Body of pancreas (tissue), 4 donors: Measurements from ENCODE around the gene TMTC2. TPM values are rescaled to one million over a fixed set of nuclear protein-coding genes. Genes with fewer than 3 reads are reported as not detected.

Experiments used
- ATAC-seq: fragments of 150-250 bp; one replicate; pipeline ENCODE4 v1.9.1; 2016
- DNase-seq, 4 donors: peaks; one replicate each; pipeline ENCODE4 v3.0.0-alpha.2; 2019
- H3K27ac ChIP-seq, 4 donors: fragments of 200-600 bp; sonication (generic); 1 replicate in 3 of 4; 2 replicates in 1 of 4; pipeline versions ENCODE4 v1.5.1 to v1.6.1; 2016 to 2019; ENCODE audit warnings: mild to moderate bottlenecking in 1 of 4, mixed read lengths in 1 of 4, moderate library complexity in 1 of 4
- H3K27me3 ChIP-seq, 2 donors: fragments of 200-600 bp; sonication (generic); one replicate each; pipeline ENCODE4 v1.6.0; 2016; ENCODE audit warnings: mild to moderate bottlenecking in 1 of 2
- H3K36me3 ChIP-seq, 2 donors: fragments of 200-600 bp; sonication (generic); replicated peaks in 1 of 2; 2 replicates each; pipeline ENCODE4 v1.5.1; 2016; ENCODE audit warnings: low read depth in 2 of 2; ENCODE audit not compliant: insufficient read depth in 1 of 2
- H3K4me1 ChIP-seq: fragments of 200-600 bp; sonication (generic); one replicate; pipeline ENCODE4 v1.6.0; 2016
- H3K4me3 ChIP-seq, 2 donors: fragments of 200-600 bp; sonication (generic); 1 replicate in 1 of 2; 2 replicates in 1 of 2; pipeline ENCODE4 v1.5.1; 2016 to 2019
- H3K9me3 ChIP-seq, 3 donors: fragments of 200-600 bp; sonication (generic); 1 replicate in 2 of 3; 2 replicates in 1 of 3; pipeline ENCODE4 v1.5.1; 2016
- CTCF ChIP-seq, 7 experiments: fragments of 450-650 bp in 4 of 7; fragments of 200-600 bp in 3 of 7; sonication (generic) in 3 of 7; IDR thresholded peaks; one replicate each; pipeline ENCODE4 v1.5.1; 2016 to 2019; ENCODE audit warnings: antibody characterized with exemption in 7 of 7
- POLR2A ChIP-seq, 3 donors: fragments of 450-650 bp; IDR thresholded peaks; one replicate each; pipeline ENCODE4 v1.6.1; 2016; ENCODE audit warnings: antibody characterized with exemption in 3 of 3, mild to moderate bottlenecking in 2 of 3
- WGBS, 2 donors: methylation state at CpG; one replicate each; pipeline ENCODE4 v1.1.5; 2017; 5-methylcytosine and 5-hydroxymethylcytosine counted together
- intact Hi-C: fragments of 100-400 bp; cut with DNase I; formaldehyde crosslinking; loops from one replicate; pipeline ENCODE4 v1.15.1; 2023
- total RNA-seq, 2 donors: library from RNA; depleted of rRNA; stranded (reverse); fragments of >200 nt; gene quantifications; one replicate each; pipeline ENCODE4 v1.1.0, GENCODE V29; 2016

The TMTC2 gene
- total RNA-seq, 2 donors from 2014 or later, result 10.4 to 20.1 TPM

- intact Hi-C loops, result no loop called here
- H3K36me3 ChIP-seq, result no peaks in the 10 kb centered on the region
Observed at GRCh38 chr12:83044736-83045135, 358.0 kb downstream of the TMTC2 start.

GRCh38 chr12:83046019-83046418 lies 359.3 kb downstream of the TMTC2 start:
- intact Hi-C loops, result no loop called here
- Histone ChIP-seq H3K36me3 (no peaks in the 10 kb centered on the region), H3K27ac (no peak overlapping the region), H3K4me1 (peaks cover 19% of the 10 kb centered on the region), H3K27me3 (no peaks in the 10 kb centered on the region), H3K4me3 (no peak overlapping the region), H3K9me3 (no peaks in the 10 kb centered on the region)
- ATAC-seq (no peak), DNase-seq (no peak)
- no peak for TF ChIP-seq CTCF (IDR thresholded peaks at IDR 0.05)
- no peak for TF ChIP-seq POLR2A (IDR thresholded peaks at IDR 0.05)
- 91 to 93% methylated on average over 5 of the region's 5 CpGs for WGBS, 2 donors

More at GRCh38 chr12:83044736-83045135, 358.0 kb downstream of the TMTC2 start:
- H3K9me3 ChIP-seq, result no peaks in the 10 kb centered on the region
- ATAC-seq, result no peak
- no peaks in the 10 kb centered on the region for H3K27me3 ChIP-seq
- no peak for DNase-seq
- H3K4me1 ChIP-seq, result peaks cover 19% of the 10 kb centered on the region
- no peak overlapping the region for H3K27ac ChIP-seq
- H3K4me3 ChIP-seq, result no peak overlapping the region
- 65 to 85% methylated on average over 1 of the region's 1 CpG for WGBS, 2 donors
- no peak for TF ChIP-seq CTCF (IDR thresholded peaks at IDR 0.05)
- no peak for TF ChIP-seq POLR2A (IDR thresholded peaks at IDR 0.05)

- WGBS, 2 donors, result 92 to 98% methylated on average over 5 of the region's 5 CpGs
- TF ChIP-seq CTCF (IDR thresholded peaks at IDR 0.05) (no peak), POLR2A (IDR thresholded peaks at IDR 0.05) (no peak)
- intact Hi-C loops, result no loop called here
- H3K9me3 ChIP-seq, result no peaks in the 10 kb centered on the region
- DNase-seq (no peak), ATAC-seq (no peak)
- H3K27me3 ChIP-seq, result no peaks in the 10 kb centered on the region
- no peak overlapping the region for H3K27ac ChIP-seq
- peaks cover 8% of the 10 kb centered on the region for H3K4me1 ChIP-seq
- H3K4me3 ChIP-seq, result no peak overlapping the region
- H3K36me3 ChIP-seq, result no peaks in the 10 kb centered on the region
Observed at GRCh38 chr12:83049306-83049705, 362.6 kb downstream of the TMTC2 start.

GRCh38 chr12:83052890-83053541 lies 366.3 kb downstream of the TMTC2 start:
- no peaks in the 10 kb centered on the region for H3K36me3 ChIP-seq
- no peak for DNase-seq
- H3K9me3 ChIP-seq, result no peaks in the 10 kb centered on the region
- H3K27me3 ChIP-seq, result no peaks in the 10 kb centered on the region
- 68 to 76% methylated on average over 4 of the region's 4 CpGs for WGBS, 2 donors
- intact Hi-C loops, result no loop called here
- H3K4me3 ChIP-seq, result no peak overlapping the region
- no peak for ATAC-seq
- H3K4me1 ChIP-seq, result peaks cover 8% of the 10 kb centered on the region
- TF ChIP-seq POLR2A (IDR thresholded peaks at IDR 0.05) (no peak), CTCF (IDR thresholded peaks at IDR 0.05) (no peak)
- no peak overlapping the region for H3K27ac ChIP-seq

GRCh38 chr12:83057436-83057835 lies 370.7 kb downstream of the TMTC2 start:
- Histone ChIP-seq H3K9me3 (no peaks in the 10 kb centered on the region), H3K27me3 (no peaks in the 10 kb centered on the region), H3K4me3 (no peak overlapping the region), H3K36me3 (no peaks in the 10 kb centered on the region), H3K27ac (no peak overlapping the region), H3K4me1 (peaks cover 8% of the 10 kb centered on the region)
- DNase-seq (no peak), ATAC-seq (no peak)
- intact Hi-C loops, result no loop called here
- no peak for TF ChIP-seq POLR2A (IDR thresholded peaks at IDR 0.05)
- no peak for TF ChIP-seq CTCF (IDR thresholded peaks at IDR 0.05)
- 54 to 75% methylated on average over 1 of the region's 1 CpG for WGBS, 2 donors
